H9 (cell line): Measurements from ENCODE around the gene NOS1AP. TPM values are rescaled to one million over a fixed set of nuclear protein-coding genes. Genes with fewer than 3 reads are reported as not detected.

Experiments
- DNase-seq: peaks from one replicate; pipeline ENCODE4 v3.0.0-alpha.2; 2017
- H2AFZ ChIP-seq: one replicate; pipeline ENCODE4 v1.6.1; 2013; ENCODE audit warnings: mild to moderate bottlenecking, low read length, control low read depth, moderate library complexity
- H2AK5ac ChIP-seq: 2 replicates; pipeline ENCODE4 v1.6.1; 2013; ENCODE audit warnings: low read length, control low read depth, mixed read lengths; ENCODE audit not compliant: insufficient read length
- H2BK120ac ChIP-seq: one replicate; pipeline ENCODE4 v1.6.1; 2013; ENCODE audit warnings: low read depth, mild to moderate bottlenecking, low read length, control low read depth, inconsistent platforms; ENCODE audit not compliant: poor library complexity, severe bottlenecking
- H2BK12ac ChIP-seq: 2 replicates; pipeline ENCODE4 v1.6.1; 2013; ENCODE audit warnings: low read length, control low read depth, mixed read lengths, low read depth; ENCODE audit not compliant: insufficient read length
- H2BK15ac ChIP-seq: 2 replicates; pipeline ENCODE4 v1.6.1; 2013; ENCODE audit warnings: low read depth, low read length, control low read depth
- H2BK20ac ChIP-seq: one replicate; pipeline ENCODE4 v1.6.1; 2013; ENCODE audit warnings: low read depth, mild to moderate bottlenecking, low read length, control low read depth, inconsistent platforms; ENCODE audit not compliant: poor library complexity, severe bottlenecking
- H2BK5ac ChIP-seq: 2 replicates; pipeline ENCODE4 v1.6.1; 2013; ENCODE audit warnings: low read length, control low read depth, mixed read lengths; ENCODE audit not compliant: insufficient read length
- H3K14ac ChIP-seq: 2 replicates; pipeline ENCODE4 v1.6.1; 2013; ENCODE audit warnings: low read length, control low read depth; ENCODE audit not compliant: insufficient read depth
- H3K18ac ChIP-seq: 2 replicates; pipeline ENCODE4 v1.6.1; 2013; ENCODE audit warnings: low read depth, mild to moderate bottlenecking, mixed read lengths, low read length, control low read depth; ENCODE audit not compliant: insufficient read length
- H3K23ac ChIP-seq: 2 replicates; pipeline ENCODE4 v1.6.1; 2013; ENCODE audit warnings: low read length, control low read depth, mixed read lengths, low read depth; ENCODE audit not compliant: insufficient read length
- H3K23me2 ChIP-seq: 2 replicates; pipeline ENCODE4 v1.6.1; 2013; ENCODE audit warnings: low read depth, mild to moderate bottlenecking, mixed read lengths, low read length, control low read depth; ENCODE audit not compliant: insufficient read length, poor library complexity, severe bottlenecking
- H3K27ac ChIP-seq: 2 replicates; pipeline ENCODE4 v1.5.1; 2013; ENCODE audit warnings: low read length, control low read depth, mixed read lengths, low read depth; ENCODE audit not compliant: insufficient read length
- H3K27me3 ChIP-seq: 2 replicates; pipeline ENCODE4 v1.6.1; 2013; ENCODE audit warnings: low read length, control low read depth, inconsistent platforms; ENCODE audit not compliant: insufficient read depth
- H3K4ac ChIP-seq: 2 replicates; pipeline ENCODE4 v1.6.1; 2013; ENCODE audit warnings: low read depth, mild to moderate bottlenecking, control low read depth, inconsistent platforms, low read length, moderate library complexity
- H3K4me1 ChIP-seq: 2 replicates; pipeline ENCODE4 v1.6.1; 2013; ENCODE audit warnings: low read length, control low read depth, inconsistent platforms; ENCODE audit not compliant: insufficient read depth
- H3K4me2 ChIP-seq: 2 replicates; pipeline ENCODE4 v1.6.1; 2013; ENCODE audit warnings: low read length, control low read depth, mixed read lengths; ENCODE audit not compliant: insufficient read length, insufficient read depth
- H3K56ac ChIP-seq: 2 replicates; pipeline ENCODE4 v1.6.1; 2013; ENCODE audit warnings: low read depth, mild to moderate bottlenecking, mixed read lengths, low read length, control low read depth; ENCODE audit not compliant: insufficient read length
- H3K79me1 ChIP-seq: 2 replicates; pipeline ENCODE4 v1.6.1; 2013; ENCODE audit warnings: low read depth, mild to moderate bottlenecking, moderate library complexity, low read length, control low read depth, inconsistent platforms; ENCODE audit not compliant: insufficient read depth, poor library complexity, severe bottlenecking
- H3K79me2 ChIP-seq: 2 replicates; pipeline ENCODE4 v1.6.1; 2013; ENCODE audit warnings: low read length, control low read depth, inconsistent platforms; ENCODE audit not compliant: insufficient read depth
- H3K9ac ChIP-seq: 2 replicates; pipeline ENCODE4 v1.6.1; 2013; ENCODE audit warnings: low read length, control low read depth, mixed read lengths; ENCODE audit not compliant: insufficient read length; ENCODE audit errors: extremely low read depth
- H3K9me3 ChIP-seq: one replicate; pipeline ENCODE4 v1.6.1; 2013; ENCODE audit warnings: low read depth, low read length, inconsistent platforms; ENCODE audit not compliant: control insufficient read depth
- H3T11ph ChIP-seq: one replicate; pipeline ENCODE4 v1.6.1; 2013; ENCODE audit warnings: mild to moderate bottlenecking, low read length, control low read depth, inconsistent platforms
- H4K20me1 ChIP-seq: one replicate; pipeline ENCODE4 v1.6.1; 2013; ENCODE audit not compliant: control insufficient read depth, insufficient read length, insufficient read depth
- H4K5ac ChIP-seq: 2 replicates; pipeline ENCODE4 v1.6.1; 2013; ENCODE audit warnings: low read depth, mild to moderate bottlenecking, mixed read lengths, low read length, control low read depth; ENCODE audit not compliant: insufficient read length
- H4K8ac ChIP-seq: replicated peaks from 2 replicates; pipeline ENCODE4 v1.6.1; 2013; ENCODE audit warnings: low read length, control low read depth, mixed read lengths, low read depth; ENCODE audit not compliant: insufficient read length
- H4K91ac ChIP-seq: 2 replicates; pipeline ENCODE4 v1.6.1; 2013; ENCODE audit warnings: low read depth, mild to moderate bottlenecking, moderate library complexity, mixed read lengths, low read length, control low read depth; ENCODE audit not compliant: insufficient read length
- H3K27ac Mint-ChIP-seq, 3 experiments: 2 replicates in 2 of 3; 3 replicates in 1 of 3; pipeline ENCODE4 v1.8.0; 2020 to 2021; ENCODE audit warnings: mixed read lengths in 3 of 3, mild to moderate bottlenecking in 1 of 3, moderate library complexity in 1 of 3
- H3K27me3 Mint-ChIP-seq: 2 replicates; pipeline ENCODE4 v1.8.0; 2021; ENCODE audit warnings: low read depth, mild to moderate bottlenecking, moderate library complexity, mixed read lengths
- H3K36me3 Mint-ChIP-seq, 3 experiments: 2 replicates in 2 of 3; 3 replicates in 1 of 3; pipeline ENCODE4 v1.8.0; 2020 to 2021; ENCODE audit warnings: low read depth in 3 of 3, mixed read lengths in 3 of 3; ENCODE audit not compliant: insufficient read depth in 1 of 3
- H3K4me1 Mint-ChIP-seq, 2 experiments: 2 replicates each; pipeline ENCODE4 v1.8.0; 2020; ENCODE audit warnings: mixed read lengths in 2 of 2
- H3K4me3 Mint-ChIP-seq, 2 experiments: 2 replicates in 1 of 2; 3 replicates in 1 of 2; pipeline ENCODE4 v1.8.0; 2020 to 2021; ENCODE audit warnings: mild to moderate bottlenecking in 2 of 2, mixed read lengths in 2 of 2, moderate library complexity in 1 of 2
- H3K9me3 Mint-ChIP-seq, 2 experiments: 2 replicates in 1 of 2; 3 replicates in 1 of 2; pipeline ENCODE4 v1.8.0; 2020; ENCODE audit warnings: mild to moderate bottlenecking in 2 of 2, mixed read lengths in 2 of 2, moderate library complexity in 1 of 2
- WGBS: extraction: QIAGEN DNeasy Blood & Tissue Kit; methylation state at CpG from one replicate; pipeline ENCODE4 v1.1.7; 2013; ENCODE audit warnings: missing lambda C conversion rate, low lambda C conversion rate, mixed read lengths; ENCODE audit not compliant: insufficient read length; ENCODE audit errors: extremely low coverage; 5-methylcytosine and 5-hydroxymethylcytosine counted together
- total RNA-seq: library from RNA; stranded (reverse); gene quantifications from 2 replicates; pipeline ENCODE4 v1.2.1, GENCODE V29; 2021
- TF ChIP-seq, protein P1 (sequence below): fragments of 200-600 bp; sonication (generic); conservative IDR thresholded peaks from 3 replicates; pipeline ENCODE4 v1.8.0; 2021; ENCODE audit warnings: antibody characterized with exemption, mild to moderate bottlenecking

NOS1AP gene
- total RNA-seq, 1 experiment from 2014 or later: 8.4 TPM

DNA sequence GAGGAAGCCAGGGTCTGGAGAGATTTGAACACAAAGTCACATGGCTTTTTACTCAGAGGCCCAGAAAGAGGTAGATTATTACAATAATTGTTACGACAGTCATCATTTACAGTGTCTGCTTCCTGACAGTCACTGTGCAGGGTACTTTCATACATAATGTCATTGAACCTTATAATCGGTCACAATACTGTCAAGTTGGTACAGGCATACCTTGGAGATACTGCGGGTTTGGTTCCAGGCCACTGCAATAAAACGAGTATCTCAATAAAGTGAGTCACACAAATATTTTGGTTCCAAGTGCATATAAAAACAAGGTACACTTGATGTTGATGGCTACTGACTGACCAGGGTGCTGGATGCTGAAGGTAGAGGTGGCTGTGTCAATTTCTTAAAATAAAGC, 112.6 kb downstream of the NOS1AP start:
- H3K4me3 Mint-ChIP-seq: no peak overlapping the region
- Histone ChIP-seq H3K27ac (no peak overlapping the region), H3K4me2 (no peak overlapping the region), H4K8ac (no peak overlapping the region), H2BK15ac (no peak overlapping the region), H2BK120ac (no peak overlapping the region), H4K5ac (no peak overlapping the region), H3K4me1 (peaks cover 12% of the 10 kb centered on the region; the same call in 1 of the 2 replicates), H3K79me2 (no peaks in the 10 kb centered on the region), H3K4ac (no peak overlapping the region), H3K23me2 (no peaks in the 10 kb centered on the region), H3K23ac (no peak overlapping the region), H3K18ac (no peak overlapping the region), H2BK5ac (no peak overlapping the region), H2AFZ (no peak overlapping the region), H2AK5ac (no peak overlapping the region), H3T11ph (no peak overlapping the region), H3K9me3 (no peaks in the 10 kb centered on the region), H3K9ac (no peak overlapping the region), H4K91ac (no peak overlapping the region), H4K20me1 (no peaks in the 10 kb centered on the region), H3K27me3 (no peaks in the 10 kb centered on the region), H3K56ac (no peak overlapping the region), H3K79me1 (no peaks in the 10 kb centered on the region), H3K14ac (no peak overlapping the region), H2BK12ac (no peak overlapping the region), H2BK20ac (no peak overlapping the region)
- H3K27me3 Mint-ChIP-seq: no peaks in the 10 kb centered on the region
- no peak for DNase-seq
- 0 out of 5 replicates have a peak, but pooled peaks cover 0 to 3% of the 10 kb centered on the region in 2 experiments for H3K9me3 Mint-ChIP-seq
- TF ChIP-seq, protein P1, sequence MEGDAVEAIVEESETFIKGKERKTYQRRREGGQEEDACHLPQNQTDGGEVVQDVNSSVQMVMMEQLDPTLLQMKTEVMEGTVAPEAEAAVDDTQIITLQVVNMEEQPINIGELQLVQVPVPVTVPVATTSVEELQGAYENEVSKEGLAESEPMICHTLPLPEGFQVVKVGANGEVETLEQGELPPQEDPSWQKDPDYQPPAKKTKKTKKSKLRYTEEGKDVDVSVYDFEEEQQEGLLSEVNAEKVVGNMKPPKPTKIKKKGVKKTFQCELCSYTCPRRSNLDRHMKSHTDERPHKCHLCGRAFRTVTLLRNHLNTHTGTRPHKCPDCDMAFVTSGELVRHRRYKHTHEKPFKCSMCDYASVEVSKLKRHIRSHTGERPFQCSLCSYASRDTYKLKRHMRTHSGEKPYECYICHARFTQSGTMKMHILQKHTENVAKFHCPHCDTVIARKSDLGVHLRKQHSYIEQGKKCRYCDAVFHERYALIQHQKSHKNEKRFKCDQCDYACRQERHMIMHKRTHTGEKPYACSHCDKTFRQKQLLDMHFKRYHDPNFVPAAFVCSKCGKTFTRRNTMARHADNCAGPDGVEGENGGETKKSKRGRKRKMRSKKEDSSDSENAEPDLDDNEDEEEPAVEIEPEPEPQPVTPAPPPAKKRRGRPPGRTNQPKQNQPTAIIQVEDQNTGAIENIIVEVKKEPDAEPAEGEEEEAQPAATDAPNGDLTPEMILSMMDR: no peak
- no CpG with 5 or more reads among the region's 4 CpGs for WGBS
- H3K4me1 Mint-ChIP-seq: peaks cover 41% of the 10 kb centered on the region in 2 experiments
- no peak overlapping the region for H3K27ac Mint-ChIP-seq
- H3K36me3 Mint-ChIP-seq: peaks cover 4 to 10% (median 6%) of the 10 kb centered on the region in 3 experiments; a peak in 3 of 7 replicates
